Glomerular endothelial cell (primary cell): ENCODE measurements around the gene IGF1R. TPM values are rescaled to one million over a fixed set of nuclear protein-coding genes. Genes with fewer than 3 reads are reported as not detected.

Source experiments
- DNase-seq: peaks from one replicate; pipeline ENCODE4 v3.0.0-alpha.2; 2011; ENCODE audit warnings: low read depth, low spot score; ENCODE audit errors: extremely low read depth
- total RNA-seq: library from RNA; depleted of rRNA; stranded (reverse); fragments of >200 nt; gene quantifications from 2 replicates; pipeline ENCODE4 v1.2.3, GENCODE V29; 2015

Gene IGF1R
- total RNA-seq, 1 donor from 2014 or later = 57.9 TPM

GRCh38 chr15:98901434-98902072 lies 253.2 kb downstream of the IGF1R start:
- DNase-seq = no peak

- DNase-seq = no peak
These were observed 254.6 kb downstream of the IGF1R start for GRCh38 chr15:98902931-98903330.

- no peak for DNase-seq
These were observed 255.2 kb downstream of the IGF1R start for GRCh38 chr15:98903377-98904018.

- DNase-seq = no peak
These were observed 256.2 kb downstream of the IGF1R start for GRCh38 chr15:98904544-98904943.

GRCh38 chr15:98905963-98906711 lies 257.8 kb downstream of the IGF1R start:
- no peak for DNase-seq

GRCh38 chr15:98906712-98907083 lies 258.4 kb downstream of the IGF1R start:
- no peak for DNase-seq

GRCh38 chr15:98907927-98908471 lies 259.7 kb downstream of the IGF1R start:
- DNase-seq = no peak

GRCh38 chr15:98909968-98910885 lies 261.9 kb downstream of the IGF1R start:
- DNase-seq = no peak

- DNase-seq = no peak
These were observed 266.3 kb downstream of the IGF1R start for GRCh38 chr15:98914626-98915025.

- no peak for DNase-seq
These were observed 268.5 kb downstream of the IGF1R start for GRCh38 chr15:98916826-98917225.

GRCh38 chr15:98917417-98917816 lies 269.1 kb downstream of the IGF1R start:
- DNase-seq = no peak

GRCh38 chr15:98920091-98920880 lies 271.9 kb downstream of the IGF1R start:
- no peak for DNase-seq

GRCh38 chr15:98923171-98923570 lies 274.8 kb downstream of the IGF1R start:
- no peak for DNase-seq

- DNase-seq = no peak
These were observed 275.2 kb downstream of the IGF1R start for GRCh38 chr15:98923579-98923978.

GRCh38 chr15:98924401-98925049 lies 276.2 kb downstream of the IGF1R start:
- no peak for DNase-seq

GRCh38 chr15:98926236-98926635 lies 277.9 kb downstream of the IGF1R start:
- DNase-seq = no peak

GRCh38 chr15:98927022-98927421 lies 278.7 kb downstream of the IGF1R start:
- no peak for DNase-seq

- DNase-seq = no peak
These were observed 279.7 kb downstream of the IGF1R start for GRCh38 chr15:98927996-98928395.

- no peak for DNase-seq
These were observed 282.2 kb downstream of the IGF1R start for GRCh38 chr15:98930576-98930975.
